ENCODE results near the gene GLUD2.
A peak's percentile ranks its signal among the peaks of the same experiment; 100 is the strongest.
"Not testable (repeated sequence)": the region's sequence is repeated elsewhere in the genome, so short reads cannot be mapped to it uniquely, and the experiment has no call there.

GLUD2 gene

GRCh38 chrX:121047441-121048419, at the start of gene GLUD2:
TSS of gene GLUD2 (plus strand) at chrX:121047610. CDS start at chrX:121047685, 75 bp downstream.
- H3K27me3 ChIP-seq (ENCODE audit: low read depth); H3K36me3 ChIP-seq (replicated peaks); in situ Hi-C loops (cut with MboI; ENCODE audit: low sequenced_read_pairs); H3K9me3 ChIP-seq: not testable (repeated sequence)
- peak; percentile 51 to 84 for DNase-seq (ENCODE audit: low spot score in 2 of 2)
- H3K4me3 ChIP-seq = peak within 1 kb of the TSS; percentile 28
- peaks cover 14% of the 10 kb centered on the region for H3K4me1 ChIP-seq

- no peaks in the 10 kb centered on the region for H3K27me3 ChIP-seq (ENCODE audit: low read depth)
- no peaks in the 10 kb centered on the region for H3K4me1 ChIP-seq
- in situ Hi-C loops (cut with MboI; ENCODE audit: low sequenced_read_pairs) = no loop called here
- H3K36me3 ChIP-seq (replicated peaks) = no peaks in the 10 kb centered on the region
- H3K9me3 ChIP-seq = no peaks in the 10 kb centered on the region
- no peak for DNase-seq (ENCODE audit: low spot score in 2 of 2)
- H3K4me3 ChIP-seq = no peak overlapping the region
These were observed 48.0 kb upstream of the GLUD2 start for GRCh38 chrX:120999413-120999812.

GRCh38 chrX:121000589-121000988, 46.8 kb upstream of the GLUD2 start:
- DNase-seq (ENCODE audit: low spot score in 2 of 2) = peak; percentile 15 to 43
- Histone ChIP-seq H3K36me3 (replicated peaks) (no peaks in the 10 kb centered on the region), H3K27me3 (ENCODE audit: low read depth) (no peaks in the 10 kb centered on the region), H3K4me1 (no peaks in the 10 kb centered on the region), H3K4me3 (no peak overlapping the region), H3K9me3 (no peaks in the 10 kb centered on the region)
- in situ Hi-C loops (cut with MboI; ENCODE audit: low sequenced_read_pairs) = no loop called here

GRCh38 chrX:121008920-121009319, 38.5 kb upstream of the GLUD2 start:
- H3K27me3 ChIP-seq (ENCODE audit: low read depth) = no peaks in the 10 kb centered on the region
- H3K4me3 ChIP-seq = no peak overlapping the region
- DNase-seq (ENCODE audit: low spot score in 2 of 2) = no peak
- no peaks in the 10 kb centered on the region for H3K4me1 ChIP-seq
- in situ Hi-C loops (cut with MboI; ENCODE audit: low sequenced_read_pairs) = no loop called here
- H3K36me3 ChIP-seq (replicated peaks) = no peaks in the 10 kb centered on the region
- no peaks in the 10 kb centered on the region for H3K9me3 ChIP-seq

- Histone ChIP-seq H3K9me3 (no peaks in the 10 kb centered on the region), H3K27me3 (ENCODE audit: low read depth) (no peaks in the 10 kb centered on the region), H3K4me3 (no peak overlapping the region), H3K4me1 (no peaks in the 10 kb centered on the region), H3K36me3 (replicated peaks) (no peaks in the 10 kb centered on the region)
- in situ Hi-C loops (cut with MboI; ENCODE audit: low sequenced_read_pairs) = no loop called here
- DNase-seq (ENCODE audit: low spot score in 2 of 2) = no peak
These were observed 37.6 kb upstream of the GLUD2 start for GRCh38 chrX:121009764-121010163.

- Histone ChIP-seq H3K27me3 (ENCODE audit: low read depth) (no peaks in the 10 kb centered on the region), H3K36me3 (replicated peaks) (no peaks in the 10 kb centered on the region), H3K9me3 (no peaks in the 10 kb centered on the region), H3K4me1 (no peaks in the 10 kb centered on the region), H3K4me3 (no peak overlapping the region)
- in situ Hi-C loops (cut with MboI; ENCODE audit: low sequenced_read_pairs) = no loop called here
- no peak for DNase-seq (ENCODE audit: low spot score in 2 of 2)
These were observed 37.2 kb upstream of the GLUD2 start for GRCh38 chrX:121010218-121010617.

GRCh38 chrX:121011254-121011653, 36.2 kb upstream of the GLUD2 start:
- DNase-seq (ENCODE audit: low spot score in 2 of 2) = no peak
- Histone ChIP-seq H3K4me3 (no peak overlapping the region), H3K9me3 (no peaks in the 10 kb centered on the region), H3K4me1 (no peaks in the 10 kb centered on the region), H3K27me3 (ENCODE audit: low read depth) (no peaks in the 10 kb centered on the region), H3K36me3 (replicated peaks) (no peaks in the 10 kb centered on the region)
- in situ Hi-C loops (cut with MboI; ENCODE audit: low sequenced_read_pairs) = no loop called here

GRCh38 chrX:121013897-121014455, 33.4 kb upstream of the GLUD2 start:
- Histone ChIP-seq H3K4me3 (no peak overlapping the region), H3K4me1 (no peaks in the 10 kb centered on the region), H3K27me3 (ENCODE audit: low read depth) (no peaks in the 10 kb centered on the region), H3K36me3 (replicated peaks) (no peaks in the 10 kb centered on the region), H3K9me3 (no peaks in the 10 kb centered on the region)
- in situ Hi-C loops (cut with MboI; ENCODE audit: low sequenced_read_pairs) = no loop called here
- DNase-seq (ENCODE audit: low spot score in 2 of 2) = no peak

- DNase-seq (ENCODE audit: low spot score in 2 of 2) = no peak
- H3K4me1 ChIP-seq = no peaks in the 10 kb centered on the region
- no peaks in the 10 kb centered on the region for H3K9me3 ChIP-seq
- H3K36me3 ChIP-seq (replicated peaks) = no peaks in the 10 kb centered on the region
- in situ Hi-C loops (cut with MboI; ENCODE audit: low sequenced_read_pairs) = no loop called here
- no peak overlapping the region for H3K4me3 ChIP-seq
- no peaks in the 10 kb centered on the region for H3K27me3 ChIP-seq (ENCODE audit: low read depth)
These were observed 32.6 kb upstream of the GLUD2 start for GRCh38 chrX:121014826-121015225.

- Histone ChIP-seq H3K27me3 (ENCODE audit: low read depth) (peaks cover 17% of the 10 kb centered on the region), H3K36me3 (replicated peaks) (no peaks in the 10 kb centered on the region), H3K4me3 (no peak overlapping the region), H3K9me3 (no peaks in the 10 kb centered on the region), H3K4me1 (no peaks in the 10 kb centered on the region)
- in situ Hi-C loops (cut with MboI; ENCODE audit: low sequenced_read_pairs) = no loop called here
- no peak for DNase-seq (ENCODE audit: low spot score in 2 of 2)
These were observed 19.0 kb upstream of the GLUD2 start for GRCh38 chrX:121028419-121028818.

- no peaks in the 10 kb centered on the region for H3K4me1 ChIP-seq
- in situ Hi-C loops (cut with MboI; ENCODE audit: low sequenced_read_pairs) = no loop called here
- no peak for DNase-seq (ENCODE audit: low spot score in 2 of 2)
- H3K4me3 ChIP-seq = no peak overlapping the region
- H3K27me3 ChIP-seq (ENCODE audit: low read depth) = peaks cover 17% of the 10 kb centered on the region
- H3K9me3 ChIP-seq = no peaks in the 10 kb centered on the region
- H3K36me3 ChIP-seq (replicated peaks) = no peaks in the 10 kb centered on the region
These were observed 17.3 kb upstream of the GLUD2 start for GRCh38 chrX:121030083-121030482.

GRCh38 chrX:121032531-121032930, 14.9 kb upstream of the GLUD2 start:
- no peak for DNase-seq (ENCODE audit: low spot score in 2 of 2)
- in situ Hi-C loops (cut with MboI; ENCODE audit: low sequenced_read_pairs) = no loop called here

GRCh38 chrX:121036137-121036536, 11.3 kb upstream of the GLUD2 start:
- peaks cover 9% of the 10 kb centered on the region for H3K4me1 ChIP-seq
- in situ Hi-C loops (cut with MboI; ENCODE audit: low sequenced_read_pairs) = no loop called here
- DNase-seq (ENCODE audit: low spot score in 2 of 2) = no peak
- no peaks in the 10 kb centered on the region for H3K36me3 ChIP-seq (replicated peaks)
- H3K4me3 ChIP-seq = no peak overlapping the region
- H3K9me3 ChIP-seq = no peaks in the 10 kb centered on the region
- H3K27me3 ChIP-seq (ENCODE audit: low read depth) = peaks cover 8% of the 10 kb centered on the region

More at GRCh38 chrX:121032531-121032930, 14.9 kb upstream of the GLUD2 start:
- H3K9me3 ChIP-seq = no peaks in the 10 kb centered on the region
- no peaks in the 10 kb centered on the region for H3K4me1 ChIP-seq
- H3K4me3 ChIP-seq = no peak overlapping the region
- no peaks in the 10 kb centered on the region for H3K36me3 ChIP-seq (replicated peaks)
- peaks cover 14% of the 10 kb centered on the region for H3K27me3 ChIP-seq (ENCODE audit: low read depth)

- Histone ChIP-seq H3K27me3 (ENCODE audit: low read depth) (0 out of 2 replicates have a peak, but pooled peaks cover 3% of the 10 kb centered on the region), H3K4me1 (peaks cover 9% of the 10 kb centered on the region), H3K4me3 (no peak overlapping the region), H3K9me3 (no peaks in the 10 kb centered on the region), H3K36me3 (replicated peaks) (no peaks in the 10 kb centered on the region)
- no peak for DNase-seq (ENCODE audit: low spot score in 2 of 2)
- in situ Hi-C loops (cut with MboI; ENCODE audit: low sequenced_read_pairs) = no loop called here
These were observed 10.5 kb upstream of the GLUD2 start for GRCh38 chrX:121036951-121037350.

Measured in HAP-1 (cell line).